Measurements from ENCODE around the gene MYO18B.

GRCh38 chr22:25881210-25881755 is 139.3 kb downstream of the MYO18B start:
- TF ChIP-seq, protein P1, sequence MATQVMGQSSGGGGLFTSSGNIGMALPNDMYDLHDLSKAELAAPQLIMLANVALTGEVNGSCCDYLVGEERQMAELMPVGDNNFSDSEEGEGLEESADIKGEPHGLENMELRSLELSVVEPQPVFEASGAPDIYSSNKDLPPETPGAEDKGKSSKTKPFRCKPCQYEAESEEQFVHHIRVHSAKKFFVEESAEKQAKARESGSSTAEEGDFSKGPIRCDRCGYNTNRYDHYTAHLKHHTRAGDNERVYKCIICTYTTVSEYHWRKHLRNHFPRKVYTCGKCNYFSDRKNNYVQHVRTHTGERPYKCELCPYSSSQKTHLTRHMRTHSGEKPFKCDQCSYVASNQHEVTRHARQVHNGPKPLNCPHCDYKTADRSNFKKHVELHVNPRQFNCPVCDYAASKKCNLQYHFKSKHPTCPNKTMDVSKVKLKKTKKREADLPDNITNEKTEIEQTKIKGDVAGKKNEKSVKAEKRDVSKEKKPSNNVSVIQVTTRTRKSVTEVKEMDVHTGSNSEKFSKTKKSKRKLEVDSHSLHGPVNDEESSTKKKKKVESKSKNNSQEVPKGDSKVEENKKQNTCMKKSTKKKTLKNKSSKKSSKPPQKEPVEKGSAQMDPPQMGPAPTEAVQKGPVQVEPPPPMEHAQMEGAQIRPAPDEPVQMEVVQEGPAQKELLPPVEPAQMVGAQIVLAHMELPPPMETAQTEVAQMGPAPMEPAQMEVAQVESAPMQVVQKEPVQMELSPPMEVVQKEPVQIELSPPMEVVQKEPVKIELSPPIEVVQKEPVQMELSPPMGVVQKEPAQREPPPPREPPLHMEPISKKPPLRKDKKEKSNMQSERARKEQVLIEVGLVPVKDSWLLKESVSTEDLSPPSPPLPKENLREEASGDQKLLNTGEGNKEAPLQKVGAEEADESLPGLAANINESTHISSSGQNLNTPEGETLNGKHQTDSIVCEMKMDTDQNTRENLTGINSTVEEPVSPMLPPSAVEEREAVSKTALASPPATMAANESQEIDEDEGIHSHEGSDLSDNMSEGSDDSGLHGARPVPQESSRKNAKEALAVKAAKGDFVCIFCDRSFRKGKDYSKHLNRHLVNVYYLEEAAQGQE (IDR thresholded peaks at IDR 0.05; ENCODE audit: insufficient read depth in 1 of 2, low read depth in 2 of 2, low read length in 2 of 2), result no peak
- no peak for TF ChIP-seq SIN3A (IDR thresholded peaks at IDR 0.05; ENCODE audit: borderline replicate concordance, insufficient read depth, low read length)
- no peak for TF ChIP-seq TAF1 (IDR thresholded peaks at IDR 0.05; ENCODE audit: borderline replicate concordance, insufficient read depth, low read length)
- TF ChIP-seq POLR2AphosphoS5 (IDR thresholded peaks at IDR 0.05; ENCODE audit: low read depth, low read length), result no peak
- no peak for TF ChIP-seq FOXP2 (optimal IDR thresholded peaks at IDR 0.05; ENCODE audit: borderline replicate concordance, extremely low read depth, extremely low read length, insufficient read depth)

Data from PFSK-1 (cell line).